Hematopoietic multipotent progenitor cell treated with erythropoietin and hydrocortisone succinate and interleukin-3 and kit ligand, for 17 days (in vitro differentiated cells): ENCODE results near the gene HMHB1.

Source experiments
- DNase-seq: peaks from one replicate; pipeline ENCODE4 v3.0.0-alpha.2; 2015; ENCODE audit warnings: low spot score

HMHB1 gene

GRCh38 chr5:143812085-143812705, at the start of gene HMHB1:
Gene HMHB1, plus strand, starts transcription at chr5:143812161.
- no peak for DNase-seq

- no peak for DNase-seq
Measured at GRCh38 chr5:143762636-143763220, 49.2 kb upstream of the HMHB1 start.

GRCh38 chr5:143767162-143767561, 44.8 kb upstream of the HMHB1 start:
- no peak for DNase-seq

GRCh38 chr5:143769026-143769786, 42.8 kb upstream of the HMHB1 start:
- DNase-seq: no peak

GRCh38 chr5:143770450-143770849, 41.5 kb upstream of the HMHB1 start:
- DNase-seq: no peak

- DNase-seq: no peak
Measured at GRCh38 chr5:143771189-143771588, 40.8 kb upstream of the HMHB1 start.

- no peak for DNase-seq
Measured at GRCh38 chr5:143771602-143772001, 40.4 kb upstream of the HMHB1 start.

GRCh38 chr5:143772621-143773020, 39.3 kb upstream of the HMHB1 start:
- no peak for DNase-seq

- no peak for DNase-seq
Measured at GRCh38 chr5:143775258-143775657, 36.7 kb upstream of the HMHB1 start.

GRCh38 chr5:143776951-143777350, 35.0 kb upstream of the HMHB1 start:
- no peak for DNase-seq

GRCh38 chr5:143779506-143779905, 32.5 kb upstream of the HMHB1 start:
- DNase-seq: no peak

GRCh38 chr5:143781993-143782520, 29.9 kb upstream of the HMHB1 start:
- DNase-seq: no peak

- no peak for DNase-seq
Measured at GRCh38 chr5:143782588-143783386, 29.2 kb upstream of the HMHB1 start.

GRCh38 chr5:143788401-143788800, 23.6 kb upstream of the HMHB1 start:
- no peak for DNase-seq

GRCh38 chr5:143790457-143791112, 21.4 kb upstream of the HMHB1 start:
- no peak for DNase-seq

- no peak for DNase-seq
Measured at GRCh38 chr5:143791848-143792731, 19.9 kb upstream of the HMHB1 start.

- DNase-seq: no peak
Measured at GRCh38 chr5:143793249-143793648, 18.7 kb upstream of the HMHB1 start.

- DNase-seq: no peak
Measured at GRCh38 chr5:143796125-143796524, 15.8 kb upstream of the HMHB1 start.

GRCh38 chr5:143796753-143797152, 15.2 kb upstream of the HMHB1 start:
- no peak for DNase-seq

- DNase-seq: no peak
Measured at GRCh38 chr5:143800715-143801114, 11.2 kb upstream of the HMHB1 start.
